Vagina (tissue), 2 donors: ENCODE measurements around the gene RASGRP4. TPM values are rescaled to one million over a fixed set of nuclear protein-coding genes. Genes with fewer than 3 reads are reported as not detected.

ENCODE experiments used
- DNase-seq, 2 donors: peaks; one replicate each; pipeline ENCODE4 v3.0.0-alpha.2; 2017; ENCODE audit errors: extremely low spot score in 2 of 2
- H3K27ac ChIP-seq: fragments of 200-600 bp; sonication (generic); one replicate; pipeline ENCODE4 v1.5.1; 2019
- H3K27me3 ChIP-seq: fragments of 200-600 bp; sonication (generic); one replicate; pipeline ENCODE4 v1.5.1; 2019
- H3K36me3 ChIP-seq, 2 donors: fragments of 200-600 bp; sonication (generic); one replicate each; pipeline ENCODE4 v1.5.1; 2017 to 2019
- H3K4me1 ChIP-seq: fragments of 200-600 bp; sonication (generic); one replicate; pipeline ENCODE4 v1.5.1; 2019
- H3K4me3 ChIP-seq, 2 donors: fragments of 200-600 bp; sonication (generic); 1 replicate in 1 of 2; 2 replicates in 1 of 2; pipeline ENCODE4 v1.5.1; 2016 to 2019
- H3K9me3 ChIP-seq: fragments of 200-600 bp; sonication (generic); one replicate; pipeline ENCODE4 v1.5.1; 2019
- POLR2A ChIP-seq, 2 donors: fragments of 450-650 bp; IDR thresholded peaks; one replicate each; pipeline ENCODE4 v1.6.1; 2017; ENCODE audit warnings: antibody characterized with exemption in 2 of 2, mild to moderate bottlenecking in 2 of 2, moderate library complexity in 2 of 2
- POLR2AphosphoS5 ChIP-seq, 2 donors: sonication (generic); formaldehyde crosslinking; IDR thresholded peaks; one replicate each; pipeline ENCODE4 v1.9.0; 2017; ENCODE audit warnings: antibody characterized with exemption in 2 of 2, mild to moderate bottlenecking in 2 of 2, low read depth in 1 of 2; ENCODE audit not compliant: insufficient read depth in 1 of 2
- intact Hi-C: fragments of 100-400 bp; cut with DNase I; formaldehyde crosslinking; loops from one replicate; pipeline ENCODE4 v1.15.1; 2023
- total RNA-seq: library from RNA; depleted of rRNA; stranded (reverse); fragments of >200 nt; gene quantifications from one replicate; pipeline ENCODE4 v1.2.3, GENCODE V29; 2016
- TF ChIP-seq, protein P1 (sequence below), 3 experiments: fragments of 450-650 bp in 2 of 3; fragments of 200-600 bp in 1 of 3; sonication (generic) in 1 of 3; IDR thresholded peaks; one replicate each; pipeline ENCODE4 v1.5.1; 2017 to 2019; ENCODE audit warnings: antibody characterized with exemption in 3 of 3, mild to moderate bottlenecking in 2 of 3, moderate library complexity in 2 of 3

Gene RASGRP4
- total RNA-seq, 1 donor from 2014 or later: 2.9 TPM

DNA sequence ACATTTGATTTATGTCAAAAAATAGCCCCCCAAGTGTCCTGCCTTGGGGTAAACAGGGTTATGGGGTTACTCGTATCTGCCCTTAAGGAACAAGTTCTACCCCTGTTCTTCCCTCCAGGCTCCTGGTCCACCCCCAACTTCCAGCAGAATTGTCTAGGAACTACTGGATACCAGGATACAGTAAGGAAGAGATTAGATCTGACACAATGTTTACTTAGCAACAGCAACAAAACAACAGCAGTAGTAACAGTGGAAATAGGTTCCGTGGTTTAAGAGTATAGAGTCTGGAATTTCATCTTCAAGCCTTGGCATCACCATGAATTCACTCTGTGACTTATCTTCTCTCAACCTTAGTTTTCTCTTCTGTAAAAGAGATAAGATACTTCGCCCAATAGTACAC lies 24.9 kb downstream of the RASGRP4 start:
- H3K36me3 ChIP-seq: peaks cover 0 to 15% of the 10 kb centered on the region in 2 donors
- peaks cover 22% of the 10 kb centered on the region for H3K4me1 ChIP-seq
- no peak for DNase-seq
- no peak overlapping the region for H3K27ac ChIP-seq
- H3K9me3 ChIP-seq: no peaks in the 10 kb centered on the region
- no peaks in the 10 kb centered on the region for H3K27me3 ChIP-seq
- TF ChIP-seq POLR2A (IDR thresholded peaks at IDR 0.05) (no peak), POLR2AphosphoS5 (IDR thresholded peaks at IDR 0.05; ENCODE audit: insufficient read depth in 1 of 2, low read depth in 1 of 2) (no peak)
- TF ChIP-seq, protein P1, sequence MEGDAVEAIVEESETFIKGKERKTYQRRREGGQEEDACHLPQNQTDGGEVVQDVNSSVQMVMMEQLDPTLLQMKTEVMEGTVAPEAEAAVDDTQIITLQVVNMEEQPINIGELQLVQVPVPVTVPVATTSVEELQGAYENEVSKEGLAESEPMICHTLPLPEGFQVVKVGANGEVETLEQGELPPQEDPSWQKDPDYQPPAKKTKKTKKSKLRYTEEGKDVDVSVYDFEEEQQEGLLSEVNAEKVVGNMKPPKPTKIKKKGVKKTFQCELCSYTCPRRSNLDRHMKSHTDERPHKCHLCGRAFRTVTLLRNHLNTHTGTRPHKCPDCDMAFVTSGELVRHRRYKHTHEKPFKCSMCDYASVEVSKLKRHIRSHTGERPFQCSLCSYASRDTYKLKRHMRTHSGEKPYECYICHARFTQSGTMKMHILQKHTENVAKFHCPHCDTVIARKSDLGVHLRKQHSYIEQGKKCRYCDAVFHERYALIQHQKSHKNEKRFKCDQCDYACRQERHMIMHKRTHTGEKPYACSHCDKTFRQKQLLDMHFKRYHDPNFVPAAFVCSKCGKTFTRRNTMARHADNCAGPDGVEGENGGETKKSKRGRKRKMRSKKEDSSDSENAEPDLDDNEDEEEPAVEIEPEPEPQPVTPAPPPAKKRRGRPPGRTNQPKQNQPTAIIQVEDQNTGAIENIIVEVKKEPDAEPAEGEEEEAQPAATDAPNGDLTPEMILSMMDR (IDR thresholded peaks at IDR 0.05): no peak
- H3K4me3 ChIP-seq: no peak overlapping the region
- intact Hi-C loops: no loop called here

DNA sequence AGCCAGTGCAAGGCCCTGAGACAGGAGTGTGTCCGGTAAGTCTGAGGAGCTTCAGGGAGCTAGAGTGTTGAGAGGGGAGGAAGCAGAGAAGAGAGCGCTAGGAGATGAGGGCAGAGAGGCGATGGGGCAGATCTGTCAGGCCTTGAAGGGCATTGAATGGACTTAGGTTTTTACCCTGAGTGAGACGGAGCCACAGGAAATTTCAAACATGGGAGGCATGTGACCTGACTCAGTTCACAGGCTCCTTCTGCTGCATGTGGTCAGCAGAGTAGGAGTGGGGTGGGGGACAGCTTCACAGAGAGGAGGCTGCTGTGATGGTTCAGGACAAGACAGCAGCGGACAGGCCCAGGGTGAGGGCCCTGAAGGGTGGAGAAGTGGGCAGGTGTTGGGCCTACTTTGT lies 25.7 kb downstream of the RASGRP4 start:
- H3K4me1 ChIP-seq: peaks cover 25% of the 10 kb centered on the region
- DNase-seq: no peak
- no peaks in the 10 kb centered on the region for H3K9me3 ChIP-seq
- intact Hi-C loops: no loop called here
- TF ChIP-seq POLR2AphosphoS5 (IDR thresholded peaks at IDR 0.05; ENCODE audit: insufficient read depth in 1 of 2, low read depth in 1 of 2) (no peak), POLR2A (IDR thresholded peaks at IDR 0.05) (no peak)
- TF ChIP-seq, protein P1 (IDR thresholded peaks at IDR 0.05): no peak
- no peaks in the 10 kb centered on the region for H3K27me3 ChIP-seq
- no peak overlapping the region for H3K27ac ChIP-seq
- H3K36me3 ChIP-seq: peaks cover 0 to 7% of the 10 kb centered on the region in 2 donors
- no peak overlapping the region for H3K4me3 ChIP-seq

DNA sequence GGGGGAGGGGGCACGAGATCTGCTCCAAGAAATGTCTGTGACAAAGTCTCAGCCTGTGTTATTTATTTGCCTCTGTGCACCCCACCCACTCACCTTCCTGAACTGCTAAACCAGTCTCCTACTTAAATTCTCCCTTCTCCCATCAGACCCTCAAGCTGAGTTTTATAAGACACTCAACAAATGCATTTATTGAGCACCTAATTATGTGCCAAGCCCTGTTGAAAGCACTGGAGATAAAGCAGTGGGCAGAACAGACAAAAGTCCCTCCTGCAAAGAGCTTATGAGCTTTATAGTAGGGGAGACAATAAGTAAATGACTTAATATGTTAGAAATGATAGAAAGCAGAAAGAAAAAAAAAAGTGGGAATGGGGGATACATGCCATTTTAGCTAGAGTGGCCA lies 26.5 kb downstream of the RASGRP4 start:
- peaks cover 28% of the 10 kb centered on the region for H3K4me1 ChIP-seq
- TF ChIP-seq POLR2AphosphoS5 (IDR thresholded peaks at IDR 0.05; ENCODE audit: insufficient read depth in 1 of 2, low read depth in 1 of 2): no peak
- no peak for TF ChIP-seq POLR2A (IDR thresholded peaks at IDR 0.05)
- TF ChIP-seq, protein P1 (IDR thresholded peaks at IDR 0.05): no peak
- intact Hi-C loops: no loop called here
- H3K36me3 ChIP-seq: no peaks in the 10 kb centered on the region
- H3K27me3 ChIP-seq: no peaks in the 10 kb centered on the region
- no peak overlapping the region for H3K4me3 ChIP-seq
- DNase-seq: no peak
- H3K9me3 ChIP-seq: no peaks in the 10 kb centered on the region
- no peak overlapping the region for H3K27ac ChIP-seq

DNA sequence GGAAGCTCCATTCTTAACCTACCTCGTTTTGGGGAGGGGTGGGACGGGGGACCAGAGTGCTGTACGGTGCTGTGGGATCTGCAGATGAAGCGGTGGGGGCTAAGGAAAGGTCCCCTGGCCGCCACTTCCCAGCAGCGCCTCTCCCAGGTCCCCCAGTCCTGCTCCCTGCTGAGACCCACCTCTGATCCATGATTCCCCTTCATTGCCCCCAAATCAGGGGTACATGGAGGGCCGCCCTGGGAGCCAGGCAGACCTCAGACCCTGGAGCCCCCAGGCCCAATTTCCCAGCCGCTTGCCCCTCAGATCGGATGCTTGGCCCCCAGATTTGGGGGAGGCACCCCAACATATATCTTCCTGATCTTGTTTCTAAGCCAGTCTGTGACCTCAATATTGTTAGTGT lies 26.9 kb downstream of the RASGRP4 start:
- TF ChIP-seq POLR2AphosphoS5 (IDR thresholded peaks at IDR 0.05; ENCODE audit: insufficient read depth in 1 of 2, low read depth in 1 of 2): no peak
- TF ChIP-seq POLR2A (IDR thresholded peaks at IDR 0.05): no peak
- TF ChIP-seq, protein P1 (IDR thresholded peaks at IDR 0.05): no peak
- Histone ChIP-seq H3K4me3 (no peak overlapping the region), H3K27me3 (no peaks in the 10 kb centered on the region), H3K27ac (no peak overlapping the region), H3K9me3 (no peaks in the 10 kb centered on the region), H3K4me1 (peaks cover 26% of the 10 kb centered on the region), H3K36me3 (no peaks in the 10 kb centered on the region)
- intact Hi-C loops: no loop called here
- DNase-seq: no peak

DNA sequence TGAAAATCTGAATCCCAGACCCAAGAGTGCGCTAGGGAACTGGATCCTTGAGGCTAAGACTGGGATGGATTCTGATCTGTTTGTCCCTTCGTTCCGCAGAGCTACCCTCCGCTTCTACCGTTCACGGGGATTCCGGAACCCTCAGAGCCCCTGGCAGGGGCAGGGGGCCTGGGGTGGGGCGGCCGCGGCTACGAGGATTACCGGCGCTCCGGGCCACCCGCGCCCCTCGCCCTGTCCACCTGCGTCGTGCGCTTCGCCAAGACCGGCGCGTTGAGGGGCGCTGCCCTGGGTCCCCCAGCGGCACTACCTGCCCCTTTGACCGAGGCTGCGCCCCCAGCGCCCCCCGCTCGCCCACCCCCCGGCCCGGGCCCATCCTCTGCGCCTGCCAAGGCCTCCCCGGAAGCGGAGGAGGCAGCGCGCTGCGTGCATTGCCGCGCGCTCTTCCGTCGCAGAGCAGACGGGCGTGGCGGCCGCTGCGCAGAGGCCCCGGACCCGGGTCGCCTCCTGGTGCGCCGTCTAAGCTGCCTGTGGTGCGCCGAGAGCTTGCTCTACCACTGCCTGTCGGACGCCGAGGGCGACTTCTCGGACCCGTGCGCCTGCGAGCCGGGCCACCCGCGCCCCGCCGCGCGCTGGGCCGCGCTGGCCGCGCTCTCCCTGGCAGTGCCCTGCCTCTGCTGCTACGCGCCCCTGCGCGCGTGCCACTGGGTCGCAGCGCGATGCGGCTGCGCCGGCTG lies 30.5 kb downstream of the RASGRP4 start:
- TF ChIP-seq, protein P1 (IDR thresholded peaks at IDR 0.05): no peak
- no peak for TF ChIP-seq POLR2A (IDR thresholded peaks at IDR 0.05)
- intact Hi-C loops: no loop called here
- Histone ChIP-seq H3K36me3 (no peaks in the 10 kb centered on the region), H3K9me3 (no peaks in the 10 kb centered on the region), H3K4me1 (peaks cover 15% of the 10 kb centered on the region), H3K27ac (no peak overlapping the region), H3K4me3 (peak overlapping the region; percentile 30 to 31), H3K27me3 (no peaks in the 10 kb centered on the region)
- no peak for DNase-seq
